HG02588 (cell line): ENCODE results near the gene JPH2.

ENCODE experiments used
- ATAC-seq: cut with Tn5 transposase; IDR thresholded peaks from one replicate; pipeline ENCODE4 v1.9.1; 2021; ENCODE audit warnings: mild to moderate bottlenecking, moderate library complexity; ENCODE audit not compliant: unreplicated experiment

JPH2 gene

DNA sequence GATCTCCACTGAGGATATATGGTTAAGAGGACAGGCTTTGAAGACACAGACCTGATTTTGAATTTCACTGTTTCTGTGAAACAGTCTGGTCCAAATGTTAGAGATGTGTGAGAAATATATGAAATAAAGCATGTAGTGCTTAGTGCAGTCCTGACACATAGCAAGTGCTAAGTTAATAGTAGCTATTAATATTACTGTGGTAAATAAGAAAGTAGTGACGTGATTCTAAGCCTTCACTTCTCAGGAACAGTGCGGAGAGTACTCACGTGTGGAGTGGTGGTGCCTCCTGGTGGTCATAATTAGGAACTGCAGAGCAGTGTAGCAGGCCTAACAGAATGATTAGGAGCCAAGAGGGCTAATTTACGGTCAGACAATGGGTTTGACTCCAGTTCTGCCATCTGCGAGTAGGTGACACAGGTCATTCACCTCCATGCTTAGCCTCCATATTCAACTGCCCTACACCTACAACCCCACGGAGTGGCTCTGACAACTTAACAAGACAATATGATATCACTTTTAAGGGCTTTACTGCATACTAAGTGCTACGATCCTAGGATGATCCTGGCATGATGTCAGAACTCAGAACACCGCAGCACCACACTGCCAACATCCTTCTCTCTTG is 106.2 kb downstream of the JPH2 start:
- no peak for ATAC-seq

DNA sequence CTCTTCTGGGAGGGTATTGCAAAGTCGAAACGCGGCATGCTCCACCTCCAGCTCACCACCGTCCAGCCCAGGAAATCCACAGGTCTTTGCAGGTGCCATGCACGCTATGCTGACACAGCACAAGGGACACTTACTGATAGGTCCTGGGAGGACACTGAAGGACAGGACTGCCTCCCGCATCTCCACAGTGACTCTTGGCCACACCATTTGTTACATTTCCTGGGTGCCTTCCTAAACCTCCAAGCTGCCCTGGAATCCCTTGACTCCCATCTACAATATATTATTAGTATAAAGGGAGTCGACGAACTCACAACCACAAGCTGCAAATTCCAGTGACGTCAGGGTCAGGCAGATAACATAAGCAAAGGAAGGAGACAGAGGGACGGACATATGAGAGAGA is 106.9 kb downstream of the JPH2 start:
- ATAC-seq, result no peak

DNA sequence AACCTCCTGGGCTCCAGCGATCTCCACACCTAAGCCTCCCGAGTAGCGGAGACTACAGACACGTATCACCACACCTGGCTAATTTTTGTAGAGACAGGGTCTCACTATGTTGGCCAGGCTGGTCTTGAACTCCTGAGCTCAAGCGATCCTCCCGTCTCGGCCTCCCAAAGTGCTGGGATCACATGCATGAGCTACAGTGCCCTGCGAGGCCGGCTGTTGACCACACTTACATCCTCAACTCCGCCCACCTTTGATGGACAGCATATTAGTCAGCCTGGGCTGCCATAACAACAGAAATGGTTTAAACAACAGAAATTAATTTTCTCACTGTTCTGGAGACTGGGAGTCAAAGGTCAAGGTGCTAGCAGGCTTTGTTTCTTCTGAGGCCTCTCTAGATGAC is 107.7 kb downstream of the JPH2 start:
- no peak for ATAC-seq

DNA sequence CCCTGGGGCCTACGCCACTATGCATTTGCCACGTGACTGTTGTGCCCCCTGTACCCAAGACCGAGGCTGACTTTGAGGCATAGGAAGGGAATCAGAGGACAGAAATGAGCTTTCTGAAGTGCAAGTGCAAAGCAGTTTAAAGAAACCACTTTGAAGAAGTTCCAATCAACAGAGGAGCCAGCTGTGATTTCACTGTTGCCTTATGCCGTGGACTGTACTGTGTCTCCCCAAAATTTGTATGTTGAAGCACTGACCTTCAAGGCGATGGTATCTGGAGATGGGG is 111.1 kb downstream of the JPH2 start:
- ATAC-seq, result no peak

DNA sequence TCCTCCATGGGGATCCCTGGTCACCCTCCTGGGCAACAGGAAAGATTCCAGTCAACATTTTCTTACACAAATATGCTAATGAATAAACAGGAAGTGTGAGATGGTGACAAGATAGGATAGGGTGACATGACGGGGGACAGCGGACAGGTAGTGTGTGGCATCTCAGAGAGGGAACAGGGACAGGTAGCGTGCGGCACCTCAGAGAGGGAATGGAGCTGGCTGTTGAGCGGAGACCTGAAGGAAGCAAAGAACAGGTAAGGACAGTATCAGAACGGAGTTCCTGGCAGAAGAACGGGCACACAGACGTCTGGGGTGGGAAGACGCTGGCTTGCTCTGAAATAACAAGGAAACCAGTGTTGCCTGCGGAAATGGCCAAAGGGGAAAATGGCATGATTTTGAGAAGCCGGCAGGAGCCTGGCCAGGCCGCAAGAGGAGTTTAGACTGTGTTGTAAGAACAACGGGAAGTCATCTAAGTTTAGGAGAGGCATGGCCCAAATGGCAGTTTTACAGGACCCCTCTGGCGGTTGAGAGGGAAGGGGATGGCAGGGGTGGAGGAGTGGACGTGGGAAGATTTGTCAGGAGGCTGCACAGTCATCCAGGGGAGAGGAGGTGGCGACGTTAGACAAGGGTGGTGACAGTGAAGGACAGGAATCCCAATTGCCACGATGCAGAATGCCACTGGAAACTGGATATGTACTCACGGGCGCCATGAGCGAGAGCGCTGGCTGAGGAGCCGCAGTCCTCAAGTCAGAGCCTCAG is 111.6 kb downstream of the JPH2 start:
- ATAC-seq, result no peak

DNA sequence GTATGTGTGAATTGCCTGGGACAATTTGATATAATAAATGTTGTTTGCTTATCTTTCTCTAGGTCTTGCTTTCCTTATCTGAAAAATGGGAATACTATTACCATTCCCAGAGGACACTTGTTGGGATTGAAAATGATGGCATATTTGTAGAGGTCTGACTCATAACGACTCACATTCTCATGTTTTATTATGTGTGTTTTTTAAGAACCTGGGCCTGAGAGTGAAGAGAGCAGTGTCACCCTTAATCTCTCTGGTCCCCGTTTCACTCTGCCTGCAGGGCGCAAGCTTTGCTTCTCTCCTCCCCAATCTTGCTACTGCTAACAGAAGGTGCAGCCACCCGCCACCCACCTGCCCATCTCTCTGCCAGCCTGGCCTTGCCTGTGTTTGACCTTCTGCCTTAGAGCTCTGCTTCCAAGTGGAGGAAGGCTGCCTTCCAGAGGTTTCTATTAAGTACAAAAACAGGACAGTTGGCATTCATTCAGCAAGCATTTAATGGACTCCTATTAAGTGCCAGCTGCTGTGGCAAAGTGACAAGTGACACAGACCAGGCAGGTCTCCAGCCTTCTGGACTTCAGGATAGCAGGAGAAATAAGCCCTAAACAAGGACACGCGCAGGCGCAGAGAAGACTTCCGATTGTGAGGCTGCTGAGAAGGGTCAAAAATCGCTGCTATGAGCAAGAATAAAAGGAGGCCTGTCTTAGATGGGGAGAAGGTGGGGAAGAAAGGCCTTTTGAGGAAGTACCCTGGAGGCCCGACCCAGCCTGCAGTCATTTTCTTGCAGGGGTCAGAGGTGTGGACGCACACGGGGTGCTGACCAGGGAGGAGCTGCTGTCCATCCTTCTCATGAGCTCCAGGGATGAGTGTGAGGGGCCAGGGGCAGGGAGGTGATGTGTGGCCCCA is 112.5 kb downstream of the JPH2 start:
- ATAC-seq, result no peak

DNA sequence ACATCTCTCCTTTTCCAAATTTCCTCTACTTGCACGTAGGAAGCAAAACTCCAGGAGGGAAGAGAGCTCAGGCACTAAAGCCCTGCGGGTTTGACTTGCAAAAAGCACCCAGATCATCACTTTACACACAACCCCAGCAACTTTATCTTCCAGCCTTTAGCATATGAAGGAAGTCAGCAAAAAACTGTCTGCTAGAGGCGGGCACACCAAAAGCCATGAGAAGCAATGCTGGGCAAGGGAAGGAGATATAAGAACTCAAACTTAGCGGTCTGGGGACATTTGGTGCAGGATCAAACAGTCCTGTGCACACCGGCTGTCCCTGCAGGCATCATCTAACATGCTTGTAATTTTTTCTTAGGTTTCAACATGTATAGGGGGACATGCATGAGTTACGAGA is 113.3 kb downstream of the JPH2 start:
- ATAC-seq, result no peak

DNA sequence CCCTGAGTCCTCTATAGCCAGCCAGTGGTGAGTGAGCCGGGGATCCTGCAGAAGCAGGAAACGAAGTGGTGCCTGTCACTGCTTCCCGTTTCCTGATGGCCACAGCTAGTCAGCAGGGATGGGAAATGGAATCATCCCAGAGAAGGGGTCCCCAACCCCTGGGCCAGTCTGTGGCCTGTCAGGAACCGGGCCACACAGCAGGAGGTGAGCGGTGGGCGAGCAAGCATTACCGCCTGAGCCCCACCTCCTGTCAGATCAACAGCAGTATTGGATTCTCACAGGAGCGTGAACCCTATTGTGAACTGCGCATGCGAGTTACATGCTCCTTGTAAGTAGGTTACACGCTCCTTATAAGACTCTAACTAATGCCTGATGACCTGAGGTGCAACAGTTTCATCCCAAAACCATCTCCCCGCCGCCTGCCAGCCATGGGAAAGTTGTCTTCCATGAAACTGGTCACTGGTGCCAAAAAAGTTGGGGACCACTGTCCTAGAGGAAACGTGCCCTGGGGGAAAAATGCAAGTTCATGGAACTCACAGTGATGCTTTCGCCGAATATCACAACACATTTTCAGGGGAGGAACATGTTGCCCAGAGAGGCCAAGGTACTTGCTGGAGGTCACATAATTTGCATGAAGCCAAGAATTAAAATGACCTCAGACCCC is 113.8 kb downstream of the JPH2 start:
- ATAC-seq, result no peak

DNA sequence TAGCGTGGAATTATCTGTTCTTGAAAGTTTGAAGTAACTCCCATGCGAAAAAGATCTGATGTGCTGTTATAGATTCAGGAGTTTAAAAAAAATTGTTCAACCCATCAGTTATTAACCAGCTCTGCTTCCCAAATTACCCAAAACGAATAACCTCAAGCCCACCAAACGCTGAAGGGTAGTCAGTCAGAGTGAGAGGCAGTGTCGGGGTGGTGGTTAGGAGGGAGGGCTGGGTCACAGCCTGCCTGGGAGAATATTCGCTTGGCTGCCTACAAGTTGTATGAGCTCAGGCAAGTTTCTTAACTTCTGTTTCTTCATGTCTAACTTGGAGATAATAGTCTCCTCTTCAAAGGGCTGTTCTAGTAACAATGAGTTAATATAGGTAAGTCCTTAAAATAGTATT is 114.6 kb downstream of the JPH2 start:
- no peak for ATAC-seq

DNA sequence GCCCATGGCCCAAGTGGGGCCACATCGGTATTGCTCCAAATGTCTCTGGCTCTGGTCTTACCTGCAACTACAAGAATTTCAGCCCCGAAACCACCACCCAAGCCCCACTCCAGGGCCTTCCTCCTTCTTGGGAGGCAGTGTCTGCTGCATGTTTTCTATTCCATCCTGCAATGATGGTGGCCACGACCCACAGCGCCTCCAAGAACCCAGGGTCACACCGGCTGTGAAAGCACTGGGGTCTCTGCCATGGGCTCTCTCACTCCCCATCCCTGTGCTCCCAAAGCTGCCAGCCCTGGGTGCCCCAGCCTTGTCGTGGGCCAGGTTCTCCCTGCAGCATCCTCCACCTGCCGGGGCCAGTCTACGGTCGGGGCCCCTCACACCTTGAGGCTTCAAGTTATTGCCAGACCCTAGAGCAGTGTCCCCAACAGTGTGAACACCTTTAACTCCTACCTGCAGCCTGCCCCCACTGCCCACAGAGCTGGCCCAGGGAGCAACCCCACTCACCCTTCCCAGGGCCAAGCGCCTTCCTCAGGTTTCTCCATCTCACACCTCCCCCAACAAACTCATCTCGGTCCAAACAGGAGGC is 115.4 kb downstream of the JPH2 start:
- no peak for ATAC-seq

DNA sequence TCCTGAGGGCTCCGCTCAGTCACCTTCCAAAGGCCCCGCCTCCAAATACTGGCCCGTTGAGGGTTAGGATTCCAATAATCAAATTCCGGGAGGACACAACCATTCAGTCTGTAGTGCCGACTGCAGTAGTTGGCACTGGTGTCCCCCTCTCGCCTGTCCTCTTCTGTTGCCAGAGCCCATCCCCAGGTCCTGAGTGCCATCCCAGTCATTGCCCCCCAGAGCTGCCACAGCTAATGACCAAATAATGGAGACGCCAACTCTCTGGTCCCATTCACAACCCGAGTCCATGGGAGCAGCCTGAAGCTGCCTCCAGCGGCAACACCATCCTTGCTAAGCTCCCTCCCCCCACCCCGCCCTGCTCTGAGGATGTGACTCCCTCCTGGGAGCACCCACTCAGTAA is 115.9 kb downstream of the JPH2 start:
- no peak for ATAC-seq

DNA sequence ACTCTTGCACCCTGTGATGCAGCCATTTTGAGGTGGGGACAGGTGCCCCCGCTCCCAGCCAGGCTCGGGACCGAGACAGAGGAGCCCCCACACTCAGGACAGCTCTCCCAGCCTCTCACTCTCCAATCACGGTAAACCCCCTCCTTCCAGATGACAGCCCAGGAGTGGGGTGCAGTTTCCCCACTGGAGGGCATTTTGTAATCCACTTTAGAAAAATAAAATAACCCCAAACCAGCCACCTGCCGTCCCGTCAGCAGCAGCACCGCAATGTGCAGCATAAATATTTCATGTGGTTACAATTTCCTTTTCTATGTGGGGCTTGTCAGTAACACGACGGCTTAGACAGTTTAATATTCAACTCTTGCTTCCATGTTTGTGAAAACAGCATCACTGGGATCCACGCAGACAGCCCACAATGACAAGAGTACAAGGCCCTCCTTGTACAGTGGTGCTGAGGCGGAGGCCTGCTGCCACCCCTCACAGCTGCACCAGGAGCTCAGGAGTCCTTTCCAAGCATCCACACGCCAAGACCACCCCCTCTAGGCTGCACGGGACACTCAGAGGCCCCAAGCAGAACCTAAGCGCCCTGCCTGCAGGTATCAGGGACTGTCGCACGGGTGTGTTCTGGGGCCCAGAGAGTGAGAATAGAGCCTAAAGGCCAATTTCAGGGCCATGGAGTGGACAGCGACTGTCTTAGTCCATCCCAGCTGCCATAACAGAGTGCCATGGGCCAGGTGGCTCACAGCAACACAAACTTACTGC is 116.7 kb downstream of the JPH2 start:
- no peak for ATAC-seq

DNA sequence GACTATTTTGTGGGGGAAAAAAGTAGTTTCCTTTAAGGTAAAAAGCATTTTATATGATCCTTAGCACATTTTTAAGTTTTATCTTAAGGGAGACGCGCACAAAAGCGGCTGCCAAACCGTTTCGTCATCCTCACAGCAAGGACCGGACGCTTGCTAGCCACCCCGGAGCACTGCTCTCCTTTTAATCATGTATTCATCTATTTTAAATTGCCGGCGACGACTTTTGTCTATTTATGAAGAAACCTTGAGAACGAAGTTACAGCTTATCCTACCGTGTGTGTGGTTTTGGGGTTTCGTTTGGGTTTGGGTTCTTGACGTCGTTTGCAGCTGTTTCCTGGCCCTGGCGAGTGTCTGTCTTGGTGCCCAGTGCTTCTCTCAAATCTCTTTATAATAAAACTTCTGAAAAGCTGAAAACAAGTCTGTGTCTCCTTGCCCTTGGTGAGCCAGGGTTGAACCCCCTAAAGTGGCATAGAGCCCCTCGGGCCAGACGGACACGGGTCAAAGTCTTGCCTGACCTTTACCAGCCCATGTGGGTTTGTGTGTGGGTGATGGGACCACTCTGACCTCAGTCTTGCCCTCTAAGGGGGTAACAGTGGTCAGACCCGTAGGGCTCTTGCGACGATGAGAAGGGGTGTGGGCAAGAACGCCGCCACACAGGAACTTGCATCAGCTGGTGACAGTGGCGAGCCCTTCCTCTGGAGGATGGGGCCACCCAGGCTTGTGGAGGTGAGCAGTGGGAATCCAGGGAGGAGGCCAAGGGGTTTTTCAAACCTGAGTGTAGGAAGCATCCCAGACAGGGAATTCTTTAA is 117.6 kb downstream of the JPH2 start:
- ATAC-seq, result peak; percentile 59

DNA sequence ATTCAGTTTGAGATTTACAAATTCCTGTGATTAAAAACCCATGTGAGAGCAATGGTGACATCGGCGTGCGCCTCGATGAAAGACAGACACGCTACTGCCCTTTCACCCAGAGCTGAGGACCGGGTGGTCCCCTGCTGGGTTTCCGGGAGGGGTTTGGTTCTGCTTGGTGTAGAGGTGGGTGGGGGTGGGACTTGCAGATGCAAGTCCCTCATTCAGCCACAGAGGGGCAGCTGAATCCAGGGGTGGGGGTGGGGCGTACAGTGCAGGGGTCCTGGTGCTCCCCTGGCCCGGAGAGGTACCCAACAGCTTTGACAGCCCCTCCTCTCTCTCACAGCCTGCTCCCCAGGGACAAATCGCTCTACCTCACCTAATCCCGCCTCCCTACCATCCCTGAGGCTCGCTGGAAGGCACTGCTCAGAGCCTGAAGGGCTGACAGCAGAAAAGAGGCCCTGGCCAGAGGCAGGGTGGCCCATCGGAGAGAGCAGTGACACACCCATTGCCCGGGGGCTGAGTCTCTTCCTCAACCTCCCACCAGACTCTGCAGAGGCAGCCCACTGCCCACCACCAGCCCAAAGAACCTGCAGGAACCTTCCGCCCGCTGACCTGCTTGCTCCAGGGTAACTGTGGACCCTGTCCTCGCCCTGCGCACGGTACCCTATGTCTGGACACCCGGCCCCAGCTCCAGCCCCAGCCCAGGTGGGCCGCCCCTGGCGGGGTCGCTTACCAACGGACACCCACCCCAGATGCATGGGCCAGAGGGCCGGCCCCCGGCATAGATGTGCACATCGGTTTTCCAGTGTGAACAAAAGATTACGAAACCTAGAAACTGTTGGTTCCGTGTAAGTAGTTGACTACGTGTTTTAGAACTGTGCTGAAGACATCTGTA is 118.4 kb downstream of the JPH2 start:
- no peak for ATAC-seq

DNA sequence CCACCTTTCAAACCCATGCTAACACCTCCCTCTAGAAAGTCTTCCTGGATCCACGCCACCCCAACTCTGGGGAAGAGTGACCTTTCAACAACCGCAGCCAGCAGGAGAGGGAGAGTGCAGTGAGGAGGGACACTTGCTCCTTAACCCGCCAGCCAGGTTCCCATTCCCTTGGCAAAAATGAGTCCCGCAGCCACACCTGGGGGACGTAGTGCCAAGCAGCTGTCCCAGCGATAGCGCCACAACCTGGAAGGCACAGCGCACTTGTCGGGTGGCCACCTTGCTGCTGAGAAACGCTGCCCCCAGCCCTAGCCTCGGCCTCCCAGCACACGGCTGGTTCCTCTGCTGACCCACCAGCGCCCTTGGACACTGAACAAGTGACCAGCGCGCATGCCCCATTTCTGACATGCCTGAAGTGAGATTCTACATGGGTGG is 119.3 kb downstream of the JPH2 start:
- no peak for ATAC-seq

DNA sequence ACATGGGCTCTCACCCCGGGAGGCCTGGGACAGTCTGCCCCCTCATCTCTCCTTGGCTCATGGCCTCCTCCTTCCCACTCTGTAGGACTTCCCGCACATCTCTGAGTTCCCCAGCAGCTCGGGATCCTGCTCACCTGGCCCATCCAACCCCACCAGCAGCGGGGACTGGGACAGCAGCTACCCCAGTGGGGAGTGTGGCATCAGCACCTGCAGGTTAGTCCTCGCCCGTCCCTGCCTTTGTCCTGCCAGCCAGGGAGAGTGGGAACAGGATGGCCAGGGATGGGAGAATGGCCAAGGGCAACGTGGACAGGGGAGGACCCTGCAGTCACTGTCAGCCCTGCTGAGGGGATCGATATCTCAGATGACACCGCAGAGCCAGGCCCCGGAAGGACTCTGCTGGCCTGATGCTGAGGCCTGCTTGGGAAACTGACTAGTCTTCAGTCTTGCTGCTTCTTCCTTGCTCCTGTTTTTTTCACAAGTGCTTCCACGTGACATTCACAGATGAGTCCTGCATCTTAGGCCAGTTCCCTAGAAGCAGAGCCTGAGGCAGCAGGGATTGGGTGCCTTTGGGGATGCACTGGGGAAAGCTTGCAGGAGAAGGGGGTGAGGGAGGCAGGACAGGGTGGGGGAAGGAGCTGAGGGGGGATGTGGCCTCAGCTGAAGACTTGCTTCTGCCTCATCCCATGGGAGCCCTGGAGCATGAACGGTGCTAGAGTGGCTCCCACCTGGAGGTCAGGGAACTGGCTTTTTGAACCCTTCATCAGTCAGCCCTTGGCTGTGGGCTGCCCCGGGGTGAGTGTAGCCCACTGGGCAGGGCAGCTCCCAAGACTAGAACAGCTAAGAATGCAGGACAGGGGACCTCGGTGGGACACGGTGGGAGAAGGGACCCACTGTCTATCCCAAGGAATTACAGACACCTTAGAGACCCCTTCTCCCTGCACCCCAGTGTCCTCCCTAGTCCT is 120.1 kb downstream of the JPH2 start:
- ATAC-seq, result no peak
